ENCODE measurements around the gene CHRM5. TPM values are rescaled to one million over a fixed set of nuclear protein-coding genes. Genes with fewer than 3 reads are reported as not detected.

Gene CHRM5
- total RNA-seq, 1 donor from 2014 or later, result 0.07 TPM

GRCh38 chr15:33963831-33964664 lies 4.2 kb upstream of the CHRM5 start:
- no peak for TF ChIP-seq EZH2 (IDR thresholded peaks at IDR 0.05; ENCODE audit: insufficient read depth, low read length)
- peak; percentile 64 for TF ChIP-seq CTCF (IDR thresholded peaks at IDR 0.05; ENCODE audit: insufficient read depth, low read depth, low read length)
- FAIRE-seq (no peak), DNase-seq (ENCODE audit: low read depth) (peak; percentile 29)
- no peak overlapping the region for H3K4me3 Mint-ChIP-seq (ENCODE audit: unreplicated experiment)
- no peaks in the 10 kb centered on the region for H3K36me3 ChIP-seq (ENCODE audit: insufficient read depth, low read length)
- no peaks in the 10 kb centered on the region for H3K36me3 Mint-ChIP-seq (ENCODE audit: low read depth, unreplicated experiment)
- peaks cover 11% of the 10 kb centered on the region for H4K20me1 ChIP-seq (ENCODE audit: insufficient read depth, low read length)
- H3K27ac ChIP-seq (ENCODE audit: low read depth, low read length), result no peak overlapping the region
- no peaks in the 10 kb centered on the region for H3K9me3 ChIP-seq (ENCODE audit: insufficient read depth, low read depth, low read length)
- H3K4me1 ChIP-seq (ENCODE audit: insufficient read depth, low read length), result no peaks in the 10 kb centered on the region
- H2AFZ ChIP-seq (ENCODE audit: low read depth, low read length), result no peak overlapping the region
- H3K4me1 Mint-ChIP-seq (ENCODE audit: low read depth, unreplicated experiment), result peaks cover 3% of the 10 kb centered on the region
- H3K27me3 ChIP-seq (ENCODE audit: insufficient read depth, low read length), result no peaks in the 10 kb centered on the region
- H3K79me2 ChIP-seq (ENCODE audit: insufficient read depth, low read length), result peaks cover 8% of the 10 kb centered on the region
- no peaks in the 10 kb centered on the region for H3K9me3 Mint-ChIP-seq (ENCODE audit: unreplicated experiment)
- H3K4me3 ChIP-seq (ENCODE audit: insufficient read depth, low read depth, low read length), result no peak overlapping the region
- H3K27ac Mint-ChIP-seq (ENCODE audit: unreplicated experiment), result no peak overlapping the region
- no peaks in the 10 kb centered on the region for H3K27me3 Mint-ChIP-seq (ENCODE audit: low read depth, unreplicated experiment)
- no peak overlapping the region for H3K9ac ChIP-seq (ENCODE audit: low read length)
- no peak overlapping the region for H3K4me2 ChIP-seq (ENCODE audit: low read length)

GRCh38 chr15:33964665-33965040 lies 3.6 kb upstream of the CHRM5 start:
- Mint-ChIP-seq H3K9me3 (ENCODE audit: unreplicated experiment) (no peaks in the 10 kb centered on the region), H3K36me3 (ENCODE audit: low read depth, unreplicated experiment) (no peaks in the 10 kb centered on the region), H3K27me3 (ENCODE audit: low read depth, unreplicated experiment) (no peaks in the 10 kb centered on the region), H3K4me1 (ENCODE audit: low read depth, unreplicated experiment) (peaks cover 3% of the 10 kb centered on the region), H3K27ac (ENCODE audit: unreplicated experiment) (no peak overlapping the region), H3K4me3 (ENCODE audit: unreplicated experiment) (no peak overlapping the region)
- Histone ChIP-seq H2AFZ (ENCODE audit: low read depth, low read length) (no peak overlapping the region), H3K79me2 (ENCODE audit: insufficient read depth, low read length) (peaks cover 3% of the 10 kb centered on the region), H3K4me1 (ENCODE audit: insufficient read depth, low read length) (no peaks in the 10 kb centered on the region), H3K27ac (ENCODE audit: low read depth, low read length) (no peak overlapping the region), H3K27me3 (ENCODE audit: insufficient read depth, low read length) (no peaks in the 10 kb centered on the region), H3K9me3 (ENCODE audit: insufficient read depth, low read depth, low read length) (no peaks in the 10 kb centered on the region), H3K9ac (ENCODE audit: low read length) (no peak overlapping the region), H3K4me2 (ENCODE audit: low read length) (no peak overlapping the region), H3K36me3 (ENCODE audit: insufficient read depth, low read length) (no peaks in the 10 kb centered on the region), H4K20me1 (ENCODE audit: insufficient read depth, low read length) (peaks cover 6% of the 10 kb centered on the region), H3K4me3 (ENCODE audit: insufficient read depth, low read depth, low read length) (no peak overlapping the region)
- TF ChIP-seq CTCF (IDR thresholded peaks at IDR 0.05; ENCODE audit: insufficient read depth, low read depth, low read length), result no peak
- TF ChIP-seq EZH2 (IDR thresholded peaks at IDR 0.05; ENCODE audit: insufficient read depth, low read length), result no peak
- DNase-seq (ENCODE audit: low read depth) (peak; percentile 55), FAIRE-seq (peak; percentile 52)

GRCh38 chr15:33968821-33969220 lies 524 bp downstream of the CHRM5 start:
- FAIRE-seq (no peak), DNase-seq (ENCODE audit: low read depth) (no peak)
- H4K20me1 ChIP-seq (ENCODE audit: insufficient read depth, low read length), result peaks cover 6% of the 10 kb centered on the region

More at GRCh38 chr15:33968821-33969220, 524 bp downstream of the CHRM5 start:
- H3K36me3 ChIP-seq (ENCODE audit: insufficient read depth, low read length), result no peaks in the 10 kb centered on the region
- H3K9me3 ChIP-seq (ENCODE audit: insufficient read depth, low read depth, low read length), result no peaks in the 10 kb centered on the region
- H3K4me3 Mint-ChIP-seq (ENCODE audit: unreplicated experiment), result no peak overlapping the region
- H3K4me2 ChIP-seq (ENCODE audit: low read length), result no peak overlapping the region
- H3K4me1 ChIP-seq (ENCODE audit: insufficient read depth, low read length), result no peaks in the 10 kb centered on the region
- H3K9me3 Mint-ChIP-seq (ENCODE audit: unreplicated experiment), result no peaks in the 10 kb centered on the region
- no peaks in the 10 kb centered on the region for H3K27me3 Mint-ChIP-seq (ENCODE audit: low read depth, unreplicated experiment)
- no peaks in the 10 kb centered on the region for H3K27me3 ChIP-seq (ENCODE audit: insufficient read depth, low read length)
- H3K4me1 Mint-ChIP-seq (ENCODE audit: low read depth, unreplicated experiment), result peaks cover 3% of the 10 kb centered on the region
- H2AFZ ChIP-seq (ENCODE audit: low read depth, low read length), result no peak overlapping the region
- TF ChIP-seq CTCF (IDR thresholded peaks at IDR 0.05; ENCODE audit: insufficient read depth, low read depth, low read length), result no peak
- no peak for TF ChIP-seq EZH2 (IDR thresholded peaks at IDR 0.05; ENCODE audit: insufficient read depth, low read length)
- no peak overlapping the region for H3K27ac Mint-ChIP-seq (ENCODE audit: unreplicated experiment)
- no peak overlapping the region for H3K4me3 ChIP-seq (ENCODE audit: insufficient read depth, low read depth, low read length)
- no peaks in the 10 kb centered on the region for H3K36me3 Mint-ChIP-seq (ENCODE audit: low read depth, unreplicated experiment)
- no peak overlapping the region for H3K27ac ChIP-seq (ENCODE audit: low read depth, low read length)
- no peak overlapping the region for H3K9ac ChIP-seq (ENCODE audit: low read length)
- H3K79me2 ChIP-seq (ENCODE audit: insufficient read depth, low read length), result no peaks in the 10 kb centered on the region
